ENCODE data around the gene THOP1.

Gene THOP1

DNA sequence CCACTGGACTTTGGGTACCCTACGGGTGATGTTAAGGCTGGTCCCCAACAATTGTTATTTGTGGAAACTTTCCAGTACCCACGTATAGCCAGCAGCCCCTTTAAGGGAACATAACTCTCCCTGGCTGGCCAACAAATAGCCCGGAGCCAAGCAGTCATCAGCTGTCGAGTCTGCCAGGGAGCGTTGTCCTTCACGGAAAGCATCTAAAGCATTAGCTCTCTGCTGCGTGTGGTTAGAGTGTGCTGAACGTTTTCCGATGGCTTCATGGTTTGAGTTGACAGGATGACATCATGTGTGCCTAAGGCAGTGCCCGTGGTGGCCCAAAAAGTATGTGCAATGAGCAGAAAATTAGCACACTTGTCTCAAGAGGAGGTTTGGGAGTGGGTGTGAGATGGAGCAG lies 78.5 kb downstream of the THOP1 start:
- DNase-seq, result no peak

Measured in right forelimb (tissue), 1 donor.